GM13977 (cell line): Measurements from ENCODE around the gene RFX1.
A peak's percentile ranks its signal among the peaks of the same experiment; 100 is the strongest.

Experiments
- DNase-seq: peaks from one replicate; pipeline ENCODE4 v3.0.0; 2012; ENCODE audit warnings: low spot score
- CTCF ChIP-seq: IDR thresholded peaks from 2 replicates; pipeline ENCODE4 v1.5.1; 2012; ENCODE audit warnings: mild to moderate bottlenecking, control low read depth; ENCODE audit not compliant: insufficient read depth; ENCODE audit errors: extremely low read depth, missing control alignments
- in situ Hi-C: fragments of 300-500 bp; cut with MboI; formaldehyde crosslinking; loops from one replicate; pipeline ENCODE4 v1.12.0; 2022; ENCODE audit warnings: low sequenced_read_pairs, low pct_unique_long_range_greater_than_20kb, mixed read lengths, inconsistent platforms; ENCODE audit not compliant: unreplicated experiment

RFX1 gene

GRCh38 chr19:13995878-13996765 lies 10.0 kb downstream of the RFX1 start:
- TF ChIP-seq CTCF: no peak
- in situ Hi-C loops: no loop called here

GRCh38 chr19:13995017-13995728 lies 10.9 kb downstream of the RFX1 start:
- in situ Hi-C loops: no loop called here
- TF ChIP-seq CTCF: no peak
- peak; percentile 5 for DNase-seq

More at GRCh38 chr19:13995878-13996765, 10.0 kb downstream of the RFX1 start:
- peak; percentile 7 for DNase-seq

- DNase-seq: peak; percentile 16
- TF ChIP-seq CTCF: no peak
- in situ Hi-C loops: no loop called here
These were observed 12.4 kb downstream of the RFX1 start for GRCh38 chr19:13993590-13994300.

GRCh38 chr19:13992025-13992424 lies 14.1 kb downstream of the RFX1 start:
- no peak for TF ChIP-seq CTCF
- no peak for DNase-seq
- in situ Hi-C loops: no loop called here

- in situ Hi-C loops: no loop called here
- no peak for TF ChIP-seq CTCF
- DNase-seq: no peak
These were observed 16.0 kb downstream of the RFX1 start for GRCh38 chr19:13990085-13990484.

GRCh38 chr19:13989487-13989886 lies 16.6 kb downstream of the RFX1 start:
- TF ChIP-seq CTCF: no peak
- DNase-seq: no peak
- in situ Hi-C loops: no loop called here
